H1 (cell line): ENCODE measurements around the gene DDI1. TPM values are rescaled to one million over a fixed set of nuclear protein-coding genes. Genes with fewer than 3 reads are reported as not detected.

Experiments
- CTCF ChIA-PET: fragments of 300-600 bp; sonication (Branson Sonifier 250); formaldehyde crosslinking; loops from one replicate; lab custom pipeline; 2021; ENCODE audit not compliant: partially characterized antibody; lab: Charles Lee
- POLR2A ChIA-PET: fragments of 300-600 bp; sonication (Branson Sonifier 250); formaldehyde crosslinking; loops from one replicate; lab custom pipeline; 2021; ENCODE audit warnings: inconsistent platforms; ENCODE audit not compliant: partially characterized antibody; lab: Charles Lee
- DNase-seq, 2 experiments: peaks; one replicate each; pipeline versions ENCODE4 v3.0.0 to v3.0.0-alpha.2; 2010 to 2022; ENCODE audit warnings: low spot score in 2 of 2, low read depth in 1 of 2, mixed read lengths in 1 of 2
- FAIRE-seq: peaks from 2 replicates; lab custom pipeline; 2011; peaks lifted over from hg19 to GRCh38; lab: Jason Lieb, UNC
- H2AFZ ChIP-seq: 2 replicates; pipeline ENCODE4 v1.8.1; 2012; ENCODE audit warnings: low read length, inconsistent platforms
- H2AK5ac ChIP-seq: 2 replicates; pipeline ENCODE4 v1.6.1; 2013; ENCODE audit warnings: low read depth, low read length
- H2BK120ac ChIP-seq: replicated peaks from 2 replicates; pipeline ENCODE3; 2013; ENCODE audit warnings: low read depth, low read length, inconsistent platforms
- H2BK12ac ChIP-seq: 2 replicates; pipeline ENCODE4 v1.6.1; 2013; ENCODE audit warnings: low read depth, low read length
- H2BK15ac ChIP-seq: 2 replicates; pipeline ENCODE4 v1.6.1; 2013; ENCODE audit warnings: low read length
- H2BK20ac ChIP-seq: 2 replicates; pipeline ENCODE4 v1.6.1; 2013; ENCODE audit warnings: low read length
- H2BK5ac ChIP-seq: 2 replicates; pipeline ENCODE4 v1.6.1; 2013; ENCODE audit warnings: low read depth, low read length
- H3K14ac ChIP-seq: 2 replicates; pipeline ENCODE4 v1.6.1; 2013; ENCODE audit warnings: inconsistent platforms; ENCODE audit not compliant: insufficient read length
- H3K18ac ChIP-seq: 2 replicates; pipeline ENCODE4 v1.6.1; 2013; ENCODE audit warnings: low read length; ENCODE audit errors: extremely low read depth
- H3K23ac ChIP-seq: 2 replicates; pipeline ENCODE4 v1.6.1; 2013; ENCODE audit warnings: inconsistent platforms; ENCODE audit not compliant: insufficient read length
- H3K23me2 ChIP-seq: 2 replicates; pipeline ENCODE4 v1.6.1; 2013; ENCODE audit warnings: low read depth, low read length
- H3K27ac ChIP-seq: 2 replicates; pipeline ENCODE4 v1.6.1; 2011; ENCODE audit warnings: low read depth, low read length, inconsistent platforms
- H3K27me3 ChIP-seq, 4 experiments: replicated peaks in 1 of 4; 1 replicate in 1 of 4; 2 replicates in 3 of 4; pipeline versions ENCODE4 v1.6.1 to v1.8.1; 2011 to 2013; ENCODE audit warnings: low read length in 3 of 4, mild to moderate bottlenecking in 3 of 4, inconsistent platforms in 2 of 4, mixed read lengths in 2 of 4, moderate library complexity in 1 of 4; ENCODE audit not compliant: control insufficient read depth in 3 of 4, insufficient read depth in 3 of 4; ENCODE audit errors: extremely low read depth in 1 of 4
- H3K36me3 ChIP-seq, 4 experiments: 2 replicates each; pipeline versions ENCODE4 v1.6.1 to v1.8.1; 2011 to 2013; ENCODE audit warnings: mild to moderate bottlenecking in 4 of 4, low read length in 3 of 4, moderate library complexity in 2 of 4, control low read depth in 1 of 4, inconsistent platforms in 1 of 4; ENCODE audit not compliant: insufficient read depth in 4 of 4, control insufficient read depth in 2 of 4
- H3K4ac ChIP-seq: replicated peaks from 2 replicates; pipeline ENCODE3; 2013; ENCODE audit warnings: low read length, low read depth, mixed read lengths, inconsistent platforms; ENCODE audit not compliant: insufficient read length
- H3K4me1 ChIP-seq, 4 experiments: replicated peaks in 1 of 4; 1 replicate in 1 of 4; 2 replicates in 3 of 4; pipeline versions ENCODE4 v1.6.1 to v1.8.1; 2011 to 2013; ENCODE audit warnings: low read length in 3 of 4, inconsistent platforms in 2 of 4, mixed read lengths in 1 of 4; ENCODE audit not compliant: insufficient read depth in 4 of 4, control insufficient read depth in 3 of 4
- H3K4me2 ChIP-seq, 2 experiments: 2 replicates each; pipeline versions ENCODE4 v1.6.1 to v1.8.1; 2011 to 2013; ENCODE audit warnings: low read depth in 2 of 2, low read length in 2 of 2, control low read depth in 1 of 2, inconsistent platforms in 1 of 2, mild to moderate bottlenecking in 1 of 2; ENCODE audit not compliant: insufficient read depth in 1 of 2
- H3K4me3 ChIP-seq, 4 experiments: fragments of 200-600, 300-600 bp in 1 of 4; sonication (generic), shearing (Covaris generic), sonication (Bioruptor Twin) in 1 of 4; 2 replicates each; pipeline versions ENCODE4 v1.5.1 to v1.8.1; 2011 to 2016; ENCODE audit warnings: low read length in 4 of 4, low read depth in 3 of 4, control low read depth in 2 of 4, inconsistent platforms in 2 of 4, mild to moderate bottlenecking in 2 of 4, mixed read lengths in 1 of 4, moderate library complexity in 1 of 4; ENCODE audit not compliant: insufficient read depth in 2 of 4; ENCODE audit errors: extremely low read depth in 1 of 4
- H3K56ac ChIP-seq: replicated peaks from 2 replicates; pipeline ENCODE3; 2013; ENCODE audit warnings: low read depth, mild to moderate bottlenecking, mixed read lengths, low read length, inconsistent platforms; ENCODE audit not compliant: insufficient read length
- H3K79me1 ChIP-seq: 2 replicates; pipeline ENCODE4 v1.6.1; 2013; ENCODE audit warnings: low read depth, low read length, control low read depth
- H3K79me2 ChIP-seq, 2 experiments: 2 replicates each; pipeline versions ENCODE4 v1.6.1 to v1.8.1; 2012 to 2013; ENCODE audit warnings: low read length in 2 of 2, mild to moderate bottlenecking in 2 of 2, inconsistent platforms in 1 of 2; ENCODE audit not compliant: insufficient read depth in 2 of 2, control insufficient read depth in 1 of 2
- H3K9ac ChIP-seq, 4 experiments: replicated peaks in 1 of 4; 1 replicate in 1 of 4; 2 replicates in 3 of 4; pipeline versions ENCODE4 v1.6.1 to v1.8.1; 2011 to 2013; ENCODE audit warnings: low read depth in 3 of 4, low read length in 3 of 4, control low read depth in 2 of 4, mild to moderate bottlenecking in 2 of 4, moderate library complexity in 2 of 4, inconsistent platforms in 1 of 4; ENCODE audit errors: extremely low read depth in 1 of 4
- H3K9me3 ChIP-seq, 2 experiments: 2 replicates each; pipeline versions ENCODE4 v1.6.1 to v1.8.1; 2012 to 2013; ENCODE audit warnings: mild to moderate bottlenecking in 2 of 2, moderate library complexity in 2 of 2, control low read depth in 1 of 2, inconsistent platforms in 1 of 2, low read depth in 1 of 2, low read length in 1 of 2, mixed read lengths in 1 of 2; ENCODE audit not compliant: insufficient read depth in 2 of 2
- H4K20me1 ChIP-seq, 2 experiments: replicated peaks in 1 of 2; 2 replicates each; pipeline versions ENCODE3 to v1.8.1; 2011 to 2013; ENCODE audit warnings: inconsistent platforms in 2 of 2, low read length in 2 of 2, mild to moderate bottlenecking in 1 of 2; ENCODE audit not compliant: insufficient read depth in 2 of 2, control insufficient read depth in 1 of 2
- H4K5ac ChIP-seq: 2 replicates; pipeline ENCODE4 v1.6.1; 2013; ENCODE audit warnings: low read length, low read depth, mixed read lengths, inconsistent platforms; ENCODE audit not compliant: insufficient read length
- H4K8ac ChIP-seq: 2 replicates; pipeline ENCODE4 v1.8.0; 2013; ENCODE audit warnings: mild to moderate bottlenecking, moderate library complexity, low read length, inconsistent platforms; ENCODE audit not compliant: insufficient read depth; ENCODE audit errors: extremely low read depth
- H4K91ac ChIP-seq: replicated peaks from 2 replicates; pipeline ENCODE3; 2013; ENCODE audit warnings: low read length, mixed read lengths, inconsistent platforms; ENCODE audit not compliant: insufficient read length
- BCL11A ChIP-seq, 2 experiments: IDR thresholded peaks; one replicate each; pipeline ENCODE4 v1.6.1; 2011; ENCODE audit warnings: low read depth in 2 of 2, low read length in 2 of 2, mild to moderate bottlenecking in 2 of 2
- SP1 ChIP-seq: IDR thresholded peaks from 2 replicates; pipeline ENCODE4 v1.6.1; 2011; ENCODE audit warnings: low read depth, low read length
- ZNF274 ChIP-seq: IDR thresholded peaks from 2 replicates; pipeline ENCODE4 v1.7.0; 2012; ENCODE audit warnings: low read length, borderline replicate concordance; ENCODE audit errors: extremely low read depth
- WGBS, 2 experiments: shearing (Covaris generic) in 1 of 2; methylation state at CpG; one replicate each; pipeline versions ENCODE4 v1.1.6 to v1.1.7; 2013 to 2015; ENCODE audit warnings: low lambda C conversion rate in 2 of 2, mixed read lengths in 2 of 2, inconsistent platforms in 1 of 2, low coverage in 1 of 2, missing lambda C conversion rate in 1 of 2; ENCODE audit not compliant: insufficient replicate concordance in 2 of 2, insufficient coverage in 1 of 2, insufficient read length in 1 of 2; ENCODE audit errors: extremely low coverage in 1 of 2, missing lambda C conversion rate in 1 of 2; 5-methylcytosine and 5-hydroxymethylcytosine counted together
- polyA plus RNA-seq, 7 experiments: library from polyadenylated mRNA; depleted of rRNA in 3 of 7; stranded (reverse) in 5 of 7; unstranded in 2 of 7; fragments of >200 nt in 5 of 7; fragments of 200-250 nt in 2 of 7; gene quantifications; 1 replicate in 5 of 7; 2 replicates in 1 of 7; 4 replicates in 1 of 7; pipeline versions ENCODE4 v1.2.1 to v1.2.3, GENCODE V29; 2011 to 2013; ENCODE audit warnings: missing spikeins in 2 of 7, mixed read lengths in 2 of 7
- total RNA-seq: library from RNA; stranded (reverse); fragmentation: NEBNext Ultra II Directional; extraction: Animal tissue kit (Norgen Biotek cat#: 25700); gene quantifications from 2 replicates; pipeline ENCODE4 v1.2.1, GENCODE V29; 2021

The DDI1 gene
- total and polyA plus RNA-seq, 2 of the 8 experiments (the other 6 are each of a cell fraction or from before 2014, with no cell fraction given), result not detected

DNA sequence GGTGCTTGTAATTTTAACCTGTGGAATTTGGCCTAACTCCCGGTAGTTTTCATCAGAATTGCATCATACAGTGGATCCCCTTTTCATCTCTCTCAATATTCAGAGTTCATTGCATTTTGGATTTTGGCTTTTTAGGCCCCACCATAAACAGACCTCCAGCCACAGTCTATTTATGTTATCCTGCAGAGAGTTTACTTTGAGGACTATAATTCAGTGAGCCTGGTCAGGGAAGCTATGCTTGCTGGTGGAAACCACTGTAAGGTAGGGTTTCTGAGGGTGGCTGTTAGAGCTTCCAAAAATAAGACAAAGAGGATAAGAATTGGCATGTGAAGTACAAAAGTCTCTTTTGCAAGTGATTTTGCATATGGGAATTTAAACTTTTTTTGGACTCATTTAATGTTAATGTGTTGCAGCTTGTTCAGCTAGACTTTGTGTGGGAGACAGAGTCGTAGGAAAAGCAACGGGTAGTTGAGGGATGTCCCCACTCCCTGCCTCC, 34.8 kb upstream of the DDI1 start:
- no peaks in the 10 kb centered on the region for H3K9me3 ChIP-seq
- no peak overlapping the region for H3K9ac ChIP-seq
- 97% methylated on average over 3 of the region's 3 CpGs; no CpG with 5 or more reads in 1 of the 2 experiments for WGBS, 2 experiments
- H3K36me3 ChIP-seq, result no peaks in the 10 kb centered on the region
- no peak overlapping the region for H4K5ac ChIP-seq
- no peaks in the 10 kb centered on the region for H3K23me2 ChIP-seq
- H3K14ac ChIP-seq, result no peak overlapping the region
- H3K4ac ChIP-seq, result no peak overlapping the region
- ChIA-PET CTCF (no interaction called here), POLR2A (no interaction called here)
- H3K79me1 ChIP-seq, result no peaks in the 10 kb centered on the region
- H2BK120ac ChIP-seq, result no peak overlapping the region
- H2AFZ ChIP-seq, result no peak overlapping the region
- peaks cover 0 to 1% of the 10 kb centered on the region in 2 experiments for H4K20me1 ChIP-seq
- H3K79me2 ChIP-seq, result no peaks in the 10 kb centered on the region
- no peak overlapping the region for H2BK5ac ChIP-seq
- H3K27ac ChIP-seq, result no peak overlapping the region
- no peak overlapping the region for H2BK12ac ChIP-seq
- H3K4me3 ChIP-seq, result no peak overlapping the region
- no peak overlapping the region for H3K56ac ChIP-seq
- no peak overlapping the region for H4K8ac ChIP-seq
- no peak overlapping the region for H3K18ac ChIP-seq
- no peak overlapping the region for H2AK5ac ChIP-seq
- H3K27me3 ChIP-seq, result no peaks in the 10 kb centered on the region
- H3K23ac ChIP-seq, result no peak overlapping the region
- no peak for DNase-seq
- no peak overlapping the region for H2BK15ac ChIP-seq
- H4K91ac ChIP-seq, result no peak overlapping the region
- no peak overlapping the region for H2BK20ac ChIP-seq
- H3K4me1 ChIP-seq, result no peaks in the 10 kb centered on the region
- no peak for FAIRE-seq
- no peak overlapping the region for H3K4me2 ChIP-seq
- TF ChIP-seq ZNF274 (no peak), BCL11A (IDR thresholded peaks at IDR 0.05; ENCODE audit: low read depth in 2 of 2, low read length in 2 of 2) (no peak), SP1 (no peak)
